GM12865 (cell line): ENCODE measurements around the gene TMEM131.

ENCODE experiments used
- DNase-seq: peaks from one replicate; pipeline ENCODE4 v3.0.0; 2010; ENCODE audit warnings: low read depth
- H3K4me3 ChIP-seq: 2 replicates; pipeline ENCODE4 v1.5.1; 2011; ENCODE audit warnings: mild to moderate bottlenecking, low read depth, low read length, control low read depth
- CTCF ChIP-seq: IDR thresholded peaks from 2 replicates; pipeline ENCODE4 v1.5.1; 2011; ENCODE audit warnings: low read length, control low read depth, low read depth, inconsistent platforms; ENCODE audit not compliant: insufficient read depth; ENCODE audit errors: missing control alignments

The TMEM131 gene

DNA sequence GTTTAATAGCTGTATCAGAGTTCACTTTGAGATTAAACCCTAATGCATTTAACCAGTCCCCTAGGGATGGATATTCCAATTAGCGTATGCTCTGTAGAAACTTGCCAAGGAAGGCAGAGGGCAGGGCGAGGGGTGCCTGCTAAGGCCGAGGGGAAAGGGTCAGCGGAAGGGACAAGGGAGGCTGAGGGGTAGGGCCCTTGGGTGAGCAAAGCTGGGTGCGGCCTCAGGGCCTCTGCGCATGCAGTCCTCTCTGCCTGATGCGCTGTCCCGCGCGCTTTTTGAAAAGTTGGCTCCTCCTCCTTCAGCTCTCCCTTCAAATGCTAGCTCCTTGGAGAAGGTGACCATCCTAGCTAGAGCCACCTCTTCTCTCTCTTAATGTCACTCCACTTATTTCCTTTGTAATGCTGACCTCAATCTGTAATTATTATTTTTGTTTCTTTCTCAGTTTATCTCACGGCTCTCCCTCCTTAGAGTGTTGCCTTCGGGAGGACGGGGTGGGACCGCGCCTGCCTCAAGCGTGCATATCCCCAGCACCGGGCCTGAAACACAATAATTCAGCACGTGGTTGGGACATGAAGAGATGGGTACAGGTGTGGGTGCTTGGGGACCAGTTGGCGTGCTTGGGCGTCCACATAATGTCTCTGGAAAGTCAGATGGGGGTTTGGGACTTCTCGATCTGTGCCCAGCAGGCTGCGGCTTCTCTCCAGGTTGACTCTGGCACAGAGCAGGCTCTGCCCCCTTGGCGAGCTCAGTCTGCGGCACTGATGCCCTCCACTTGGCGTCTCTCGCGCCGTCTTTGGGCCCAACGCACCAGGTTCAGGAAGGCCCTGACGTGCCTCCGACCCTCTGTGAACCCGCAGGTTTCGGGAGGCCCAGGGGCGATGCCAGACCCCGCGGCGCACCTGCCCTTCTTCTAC lies 272.3 kb downstream of the TMEM131 start:
- no peak overlapping the region for H3K4me3 ChIP-seq
- no peak for DNase-seq
- TF ChIP-seq CTCF, result no peak

DNA sequence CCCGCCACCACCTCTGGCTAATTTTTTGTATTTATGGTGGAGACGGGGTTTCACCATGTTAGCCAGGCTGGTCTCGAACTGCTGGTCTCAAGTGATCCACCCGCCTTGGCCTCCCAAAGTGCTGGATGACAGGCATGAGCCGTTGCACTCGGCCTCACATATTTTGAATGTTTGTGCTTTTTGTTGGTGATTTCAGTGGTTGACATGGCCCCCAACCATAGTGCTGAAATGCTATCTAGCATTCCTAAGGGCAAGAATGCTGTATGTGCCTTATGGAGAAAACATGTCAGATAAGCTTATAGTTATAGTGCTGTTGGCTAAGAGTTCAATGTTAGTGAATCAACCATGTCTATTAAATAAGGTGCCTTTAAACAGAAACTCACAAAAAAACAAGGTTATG lies 273.5 kb downstream of the TMEM131 start:
- no peak for TF ChIP-seq CTCF

DNA sequence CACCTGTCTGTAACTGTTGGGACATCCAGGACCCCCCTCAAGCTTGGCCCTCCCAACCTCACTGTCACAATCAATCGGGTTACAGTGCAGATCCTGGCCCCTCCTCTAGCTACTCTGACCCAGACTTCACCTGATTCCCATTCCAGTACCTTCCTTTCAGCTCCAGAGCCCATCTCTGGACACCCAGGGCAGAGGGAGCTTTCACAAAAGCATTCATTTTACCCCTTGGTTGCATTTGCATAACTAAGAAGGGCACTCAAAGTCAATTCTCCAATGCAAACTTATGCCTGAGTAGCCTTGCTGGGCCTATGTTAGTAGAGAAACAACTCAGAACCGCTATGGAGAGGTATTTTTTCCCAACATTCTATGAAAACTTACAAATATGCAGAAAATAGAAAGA lies 275.0 kb downstream of the TMEM131 start:
- no peak overlapping the region for H3K4me3 ChIP-seq
- DNase-seq, result no peak
- TF ChIP-seq CTCF, result no peak

More for the DNA sequence above, 273.5 kb downstream of the TMEM131 start:
- H3K4me3 ChIP-seq, result no peak overlapping the region
- no peak for DNase-seq

GRCh38 chr2:97719362-97720155 lies 276.2 kb downstream of the TMEM131 start:
- no peak for DNase-seq
- no peak overlapping the region for H3K4me3 ChIP-seq
- TF ChIP-seq CTCF, result no peak

- DNase-seq, result no peak
- no peak overlapping the region for H3K4me3 ChIP-seq
- no peak for TF ChIP-seq CTCF
These were observed 276.8 kb downstream of the TMEM131 start for GRCh38 chr2:97718942-97719341.

- no peak for TF ChIP-seq CTCF
- H3K4me3 ChIP-seq, result no peak overlapping the region
- DNase-seq, result peak; percentile 60
These were observed 277.5 kb downstream of the TMEM131 start for GRCh38 chr2:97718051-97718882.
